ENCODE data around the gene HIGD2A.

Gene HIGD2A, protein sequence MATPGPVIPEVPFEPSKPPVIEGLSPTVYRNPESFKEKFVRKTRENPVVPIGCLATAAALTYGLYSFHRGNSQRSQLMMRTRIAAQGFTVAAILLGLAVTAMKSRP

GRCh38 chr5:176388444-176389134 lies at the start of gene HIGD2A, which contains the start of gene NOP16:
TSS of gene HIGD2A (plus strand) at chr5:176388751. CDS start at chr5:176388820, 69 bp downstream.
TSS of gene NOP16 (minus strand) at chr5:176388598. CDS start at chr5:176388539, 59 bp downstream.
- DNase-seq, result peak; percentile 98
- in situ Hi-C loops (cut with MboI; ENCODE audit: low pct_unique_long_range_greater_than_20kb, low sequenced_read_pairs), result no loop called here

- no peak for DNase-seq
- in situ Hi-C loops (cut with MboI; ENCODE audit: low pct_unique_long_range_greater_than_20kb, low sequenced_read_pairs), result no loop called here
These were observed 49.2 kb upstream of the HIGD2A start for GRCh38 chr5:176339304-176339703.

- DNase-seq, result no peak
- in situ Hi-C loops (cut with MboI; ENCODE audit: low pct_unique_long_range_greater_than_20kb, low sequenced_read_pairs), result no loop called here
These were observed 47.0 kb upstream of the HIGD2A start for GRCh38 chr5:176341325-176342157.

GRCh38 chr5:176342158-176342483 lies 46.4 kb upstream of the HIGD2A start:
- in situ Hi-C loops (cut with MboI; ENCODE audit: low pct_unique_long_range_greater_than_20kb, low sequenced_read_pairs), result no loop called here

DNA sequence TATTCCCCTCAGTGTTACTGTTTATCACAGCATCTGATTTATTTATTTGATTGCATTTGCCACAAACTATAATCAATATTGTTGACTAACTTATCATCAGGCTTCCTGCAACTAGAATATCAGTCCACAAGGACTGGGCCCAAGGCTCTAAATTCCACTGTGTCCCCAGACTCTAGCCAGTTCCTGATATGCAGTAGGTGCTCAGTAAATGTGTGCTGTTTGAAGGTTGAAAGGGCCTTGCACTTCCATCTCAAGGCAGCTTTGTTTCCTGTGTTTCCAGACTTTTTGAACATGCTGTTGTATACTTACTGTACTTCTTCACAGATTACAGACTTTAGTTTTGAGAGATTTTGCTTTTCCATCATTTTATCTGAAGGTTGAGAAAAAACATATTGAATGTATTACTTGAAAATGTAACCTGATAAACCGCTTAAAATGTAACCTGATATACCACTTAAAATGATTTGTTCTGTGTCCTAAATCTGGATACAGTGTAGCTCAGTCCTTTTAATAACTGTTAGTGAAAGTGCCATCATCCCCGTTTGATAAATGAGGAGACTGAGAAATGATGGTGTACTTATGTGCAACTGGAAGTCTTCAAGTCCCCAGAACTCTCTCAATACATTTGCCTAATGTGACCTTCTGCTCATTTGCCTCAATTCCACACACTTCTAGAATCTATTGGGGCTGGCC lies 45.6 kb upstream of the HIGD2A start:
- DNase-seq, result no peak
- in situ Hi-C loops (cut with MboI; ENCODE audit: low pct_unique_long_range_greater_than_20kb, low sequenced_read_pairs), result no loop called here

More at GRCh38 chr5:176342158-176342483, 46.4 kb upstream of the HIGD2A start:
- DNase-seq, result no peak

DNA sequence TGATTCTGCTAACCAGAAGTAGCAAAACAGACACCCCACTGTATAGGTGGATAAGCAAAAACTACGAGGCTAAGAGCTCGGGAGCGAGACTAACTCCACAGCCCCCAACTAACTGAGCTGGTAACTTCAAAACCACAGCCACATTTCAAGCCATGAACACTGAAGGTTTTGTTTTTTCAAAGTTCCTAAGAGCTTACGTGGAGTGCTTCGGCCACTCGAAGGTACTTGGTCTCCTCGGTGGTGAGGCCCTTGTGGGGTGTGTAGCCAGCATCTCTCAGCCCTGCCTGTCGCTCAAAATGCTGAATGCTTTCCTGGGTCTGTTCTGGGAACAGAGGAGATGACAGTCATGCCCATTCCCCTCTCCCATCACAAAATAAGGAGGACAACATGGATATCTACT lies 38.1 kb upstream of the HIGD2A start:
- no peak for DNase-seq
- in situ Hi-C loops (cut with MboI; ENCODE audit: low pct_unique_long_range_greater_than_20kb, low sequenced_read_pairs), result no loop called here

DNA sequence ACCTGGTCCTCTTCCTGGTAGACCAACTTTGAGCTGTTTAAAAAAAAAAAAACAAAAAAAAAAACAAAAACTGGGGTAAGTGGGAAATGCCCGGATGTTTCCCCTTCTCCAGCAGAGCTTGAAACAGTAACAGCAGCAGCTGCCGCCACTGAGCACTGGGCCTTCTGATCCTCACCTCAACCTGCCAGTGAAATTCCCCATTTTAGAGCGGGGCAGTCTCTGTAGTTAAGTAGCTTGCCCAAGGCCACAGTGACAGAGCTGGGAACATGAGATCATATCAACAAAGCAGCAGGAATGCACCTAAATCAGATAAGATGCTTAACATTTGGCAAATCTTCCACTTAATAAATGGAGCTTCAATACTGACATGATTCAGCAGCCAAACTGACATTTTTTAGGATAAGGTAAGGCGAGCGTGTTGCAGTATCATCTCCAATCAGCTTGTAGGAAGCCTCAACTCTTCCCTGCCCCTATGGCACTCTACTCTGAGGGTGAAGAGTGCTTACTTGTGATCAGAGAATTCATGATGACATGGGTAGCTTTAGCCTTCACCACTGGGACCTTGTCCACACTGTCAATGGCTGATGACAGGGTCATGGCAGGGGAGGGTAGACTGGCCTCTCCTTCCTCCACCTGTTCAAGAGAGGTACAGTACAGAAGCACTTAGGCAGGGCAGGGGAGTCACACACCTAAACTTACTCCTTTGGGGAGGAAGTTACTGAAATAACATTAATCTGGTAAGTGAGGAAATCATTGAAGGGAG lies 36.3 kb upstream of the HIGD2A start:
- in situ Hi-C loops (cut with MboI; ENCODE audit: low pct_unique_long_range_greater_than_20kb, low sequenced_read_pairs), result no loop called here
- DNase-seq, result no peak

GRCh38 chr5:176353533-176353932 lies 35.0 kb upstream of the HIGD2A start:
- in situ Hi-C loops (cut with MboI; ENCODE audit: low pct_unique_long_range_greater_than_20kb, low sequenced_read_pairs), result no loop called here
- DNase-seq, result no peak

- in situ Hi-C loops (cut with MboI; ENCODE audit: low pct_unique_long_range_greater_than_20kb, low sequenced_read_pairs), result no loop called here
- no peak for DNase-seq
These were observed 33.0 kb upstream of the HIGD2A start for GRCh38 chr5:176355400-176356178.

GRCh38 chr5:176356179-176356566 lies 32.4 kb upstream of the HIGD2A start:
- DNase-seq, result no peak
- in situ Hi-C loops (cut with MboI; ENCODE audit: low pct_unique_long_range_greater_than_20kb, low sequenced_read_pairs), result no loop called here

DNA sequence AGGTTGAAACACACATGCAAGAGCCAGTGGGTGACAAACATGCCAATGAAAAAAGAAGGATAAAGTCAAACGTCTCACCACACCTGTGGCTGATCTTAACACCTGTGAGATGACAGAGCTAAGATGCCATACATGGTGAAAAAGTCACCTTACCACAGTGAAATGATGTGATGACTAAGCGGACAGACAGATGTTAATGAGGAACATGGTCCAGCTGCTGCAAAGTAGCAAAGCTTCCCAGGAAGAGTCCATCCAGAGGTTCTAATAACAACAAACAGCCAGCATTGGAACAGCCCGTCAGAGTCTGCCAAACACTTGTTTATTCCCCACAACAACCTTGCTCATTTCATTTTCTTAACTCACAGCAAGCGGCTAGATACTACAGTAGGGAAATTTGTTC lies 28.9 kb upstream of the HIGD2A start:
- no peak for DNase-seq
- in situ Hi-C loops (cut with MboI; ENCODE audit: low pct_unique_long_range_greater_than_20kb, low sequenced_read_pairs), result no loop called here

- in situ Hi-C loops (cut with MboI; ENCODE audit: low pct_unique_long_range_greater_than_20kb, low sequenced_read_pairs), result no loop called here
- peak; percentile 18 for DNase-seq
These were observed 27.6 kb upstream of the HIGD2A start for GRCh38 chr5:176360894-176361436.

- in situ Hi-C loops (cut with MboI; ENCODE audit: low pct_unique_long_range_greater_than_20kb, low sequenced_read_pairs), result no loop called here
- peak; percentile 96 for DNase-seq
These were observed 26.9 kb upstream of the HIGD2A start, which contains the start of gene KIAA1191 for GRCh38 chr5:176361437-176362232. TSS of gene KIAA1191 (minus strand) at chr5:176361764. CDS start at chr5:176359508, 2,256 bp downstream.

GRCh38 chr5:176362233-176362490 lies 26.4 kb upstream of the HIGD2A start:
- DNase-seq, result no peak
- in situ Hi-C loops (cut with MboI; ENCODE audit: low pct_unique_long_range_greater_than_20kb, low sequenced_read_pairs), result no loop called here

GRCh38 chr5:176364765-176365350 lies 23.7 kb upstream of the HIGD2A start:
- in situ Hi-C loops (cut with MboI; ENCODE audit: low pct_unique_long_range_greater_than_20kb, low sequenced_read_pairs), result no loop called here

GRCh38 chr5:176365351-176366231 lies 23.0 kb upstream of the HIGD2A start, which contains the start of gene ARL10:
TSS of gene ARL10 (plus strand) at chr5:176365487. CDS start at chr5:176365564, 77 bp downstream.
- in situ Hi-C loops (cut with MboI; ENCODE audit: low pct_unique_long_range_greater_than_20kb, low sequenced_read_pairs), result no loop called here

More at GRCh38 chr5:176364765-176365350, 23.7 kb upstream of the HIGD2A start:
- DNase-seq, result no peak

More at GRCh38 chr5:176365351-176366231, 23.0 kb upstream of the HIGD2A start, which contains the start of gene ARL10:
- DNase-seq, result no peak
